GM21528 (cell line): ENCODE measurements around the gene MAVS.

Source experiments
- ATAC-seq: cut with Tn5 transposase; IDR thresholded peaks from one replicate; pipeline ENCODE4 v1.9.1; 2021; ENCODE audit warnings: mild to moderate bottlenecking, moderate library complexity; ENCODE audit not compliant: unreplicated experiment, low FRiP score

Gene MAVS

DNA sequence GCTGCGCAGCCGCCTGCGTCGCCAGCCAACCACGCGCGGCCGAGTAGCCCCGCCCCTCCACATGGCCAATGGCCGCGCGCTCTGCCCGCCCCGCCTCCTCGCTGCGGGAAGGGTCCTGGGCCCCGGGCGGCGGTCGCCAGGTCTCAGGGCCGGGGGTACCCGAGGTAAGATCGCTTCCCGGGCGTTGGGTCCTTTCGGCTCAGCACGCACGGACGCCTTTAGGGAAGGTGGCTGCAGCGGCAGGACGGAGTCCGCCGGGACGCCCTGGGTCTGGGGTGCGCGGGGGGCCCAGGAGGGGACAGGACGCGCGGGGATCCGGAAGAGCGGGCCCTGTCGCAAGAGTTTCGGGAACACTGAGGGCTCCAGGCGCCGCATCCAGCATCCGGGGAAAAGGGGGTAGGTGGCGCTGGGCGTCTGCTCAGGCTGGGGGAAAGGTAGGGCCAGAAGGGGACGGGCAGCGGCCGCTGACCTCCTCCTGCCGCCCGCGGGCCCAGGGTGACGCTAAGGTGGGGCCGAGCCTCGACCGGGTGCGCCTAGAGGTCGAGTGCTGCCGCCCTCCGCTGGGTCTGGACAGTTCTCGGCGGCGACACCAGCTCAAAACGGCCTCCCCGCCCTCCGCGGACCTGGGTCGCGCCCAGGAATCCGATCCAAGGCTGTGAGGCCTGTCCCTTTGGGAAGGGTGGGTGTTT is at the start of gene MAVS:
Gene MAVS (plus strand): TSS at position 95 of the 689 bp plus-strand sequence. CDS start 7,791 bp downstream, outside the sequence.
- peak; percentile 89 for ATAC-seq

DNA sequence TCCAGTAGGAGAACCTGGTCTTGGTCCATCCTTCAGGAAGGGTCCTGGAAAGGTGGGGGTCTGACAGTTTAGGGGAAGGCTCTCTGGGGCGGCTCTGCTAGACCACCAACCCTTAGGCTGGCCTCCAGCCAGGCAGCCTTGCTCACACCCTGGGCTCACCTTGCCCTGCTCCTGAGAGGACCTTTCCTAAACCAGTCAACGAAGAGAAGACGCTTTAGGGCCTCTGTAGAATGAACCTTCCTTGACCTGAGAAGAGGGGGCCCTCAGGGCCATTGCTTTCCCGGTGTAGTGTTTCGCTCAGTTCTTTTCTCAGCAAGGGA is 49.4 kb upstream of the MAVS start:
- no peak for ATAC-seq

DNA sequence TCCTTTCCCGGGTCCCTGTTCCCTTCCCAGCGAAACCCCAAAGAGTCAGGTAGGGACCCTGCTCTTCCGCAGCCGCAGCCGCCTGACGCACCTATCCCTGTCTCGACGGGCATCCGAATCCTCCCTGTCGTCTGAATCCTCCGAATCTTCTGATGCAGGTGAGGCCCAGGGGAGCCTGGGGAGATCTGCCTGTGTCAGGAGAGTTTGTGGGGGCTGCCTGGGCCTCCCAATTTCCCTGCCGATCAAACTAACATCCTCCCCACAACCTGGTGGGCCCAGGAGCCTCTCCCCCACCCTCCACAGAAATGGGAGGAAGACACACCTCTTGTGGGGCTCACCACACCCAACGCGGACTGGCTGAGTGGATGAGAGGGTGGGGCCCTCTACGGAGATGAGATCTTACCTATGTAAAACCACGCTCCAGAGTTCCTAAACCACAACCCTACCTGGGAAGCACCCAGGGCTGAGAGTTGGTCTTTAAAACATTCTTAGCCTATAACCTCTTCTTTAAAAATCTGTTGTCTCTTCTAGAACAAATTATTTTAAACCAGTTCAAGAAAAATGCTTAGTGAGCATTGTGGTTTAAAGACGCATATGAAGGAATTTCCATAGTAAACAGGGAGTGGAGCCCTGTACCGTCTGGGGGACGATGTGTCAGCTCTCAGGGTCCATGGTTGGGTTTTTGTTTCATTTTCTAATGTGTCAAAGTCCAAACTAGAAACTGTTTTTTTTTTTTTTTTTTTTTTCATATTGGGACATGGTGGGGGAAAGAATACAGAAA is 48.9 kb upstream of the MAVS start:
- ATAC-seq: no peak

DNA sequence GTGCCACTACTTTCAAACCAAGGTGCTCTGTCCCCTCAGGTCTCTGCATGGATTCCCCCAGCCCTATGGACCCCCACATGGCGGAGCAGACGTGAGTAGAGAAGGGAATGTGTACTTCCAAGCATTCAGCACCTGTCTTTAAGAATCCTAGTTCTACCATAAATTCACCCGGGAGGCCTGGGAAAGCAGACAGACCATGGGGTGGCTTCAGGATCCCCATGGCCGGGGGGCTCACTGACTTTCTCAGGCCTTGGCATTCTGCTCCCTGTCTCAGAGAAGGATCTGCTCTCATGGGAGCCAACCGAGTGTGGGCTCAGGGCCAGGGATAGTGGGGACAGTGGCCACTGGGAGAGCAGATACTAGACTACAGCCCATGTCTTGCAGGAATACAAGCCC is 48.3 kb upstream of the MAVS start:
- ATAC-seq: no peak

DNA sequence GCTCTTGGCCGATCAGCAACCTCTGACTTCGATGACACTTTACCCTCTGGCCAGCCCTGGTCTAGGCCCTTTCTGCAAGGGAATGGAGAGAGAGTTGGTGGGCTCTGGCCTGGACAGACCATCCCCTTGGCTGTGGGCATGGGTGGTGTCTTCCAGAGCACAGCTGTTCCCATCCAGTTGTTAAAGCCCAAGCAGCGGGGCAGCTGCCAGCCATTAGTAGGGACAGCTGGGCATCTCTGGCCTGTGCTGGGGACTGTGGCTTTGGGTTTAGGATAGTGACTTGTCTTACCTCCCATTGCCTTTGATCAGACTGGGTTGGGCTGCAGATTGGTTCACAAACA is 47.8 kb upstream of the MAVS start:
- no peak for ATAC-seq

DNA sequence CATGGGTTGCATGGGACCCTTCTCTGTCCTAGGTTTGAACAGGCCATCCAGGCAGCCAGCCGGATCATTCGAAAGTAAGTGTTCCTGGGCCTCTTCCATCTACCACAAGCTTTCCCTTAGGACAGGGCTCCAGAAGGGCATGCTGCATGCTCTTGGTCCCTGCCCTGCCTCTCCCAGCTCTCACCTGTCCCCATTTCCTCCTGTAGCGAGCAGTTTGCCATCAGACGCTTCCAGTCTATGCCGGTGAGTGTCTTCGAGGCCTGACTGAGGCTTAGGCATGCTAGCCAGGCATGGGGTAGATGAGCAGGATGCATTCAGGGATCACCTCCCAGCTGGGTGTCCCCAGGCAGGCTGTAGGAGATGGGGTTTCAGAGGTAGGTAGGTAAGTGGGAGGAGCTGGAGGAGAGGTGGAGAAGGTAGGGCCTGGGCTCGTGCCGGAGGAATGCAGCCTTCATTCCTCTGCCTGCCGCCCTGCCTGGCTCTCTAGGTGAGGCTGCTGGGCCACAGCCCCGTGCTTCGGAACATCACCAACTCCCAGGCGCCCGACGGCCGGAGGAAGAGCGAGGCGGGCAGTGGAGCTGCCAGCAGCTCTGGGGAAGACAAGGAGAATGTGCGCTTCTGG is 46.3 kb upstream of the MAVS start:
- no peak for ATAC-seq

DNA sequence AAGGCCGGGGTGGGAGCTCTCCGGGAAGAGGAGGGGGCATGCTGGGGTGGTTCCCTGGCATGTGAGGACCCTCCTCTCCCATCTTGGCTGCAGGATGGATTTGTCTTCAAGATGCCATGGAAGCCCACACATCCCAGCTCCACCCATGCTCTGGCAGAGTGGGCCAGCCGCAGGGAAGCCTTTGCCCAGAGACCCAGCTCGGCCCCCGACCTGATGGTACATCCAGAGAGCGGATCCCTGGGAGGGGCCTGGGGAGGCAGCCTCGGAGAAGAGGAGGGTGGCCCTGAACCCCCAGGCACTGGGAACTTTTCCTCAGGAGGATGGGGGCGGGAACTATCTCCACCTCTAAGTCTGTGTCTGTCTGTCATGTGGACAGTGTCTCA is 45.8 kb upstream of the MAVS start:
- no peak for ATAC-seq

DNA sequence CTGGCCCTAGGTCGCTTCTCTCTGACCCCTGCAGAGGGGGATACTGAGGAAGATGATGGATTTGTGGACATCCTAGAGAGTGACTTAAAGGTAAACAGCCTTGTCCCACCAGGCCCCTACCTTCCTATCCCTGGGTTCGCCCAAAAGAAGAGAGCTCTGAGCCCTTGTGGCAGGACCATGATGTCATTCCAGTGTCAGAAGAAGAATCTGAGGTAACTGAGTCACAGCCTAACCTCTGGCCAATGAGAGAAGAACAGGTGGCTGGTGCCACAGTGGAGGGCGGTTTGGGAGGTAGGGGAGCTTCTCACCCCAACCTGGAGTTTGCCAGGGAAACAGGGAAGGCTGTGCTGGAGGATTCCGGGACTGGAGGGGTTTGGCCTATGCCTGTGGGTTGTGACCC is 45.3 kb upstream of the MAVS start:
- no peak for ATAC-seq

DNA sequence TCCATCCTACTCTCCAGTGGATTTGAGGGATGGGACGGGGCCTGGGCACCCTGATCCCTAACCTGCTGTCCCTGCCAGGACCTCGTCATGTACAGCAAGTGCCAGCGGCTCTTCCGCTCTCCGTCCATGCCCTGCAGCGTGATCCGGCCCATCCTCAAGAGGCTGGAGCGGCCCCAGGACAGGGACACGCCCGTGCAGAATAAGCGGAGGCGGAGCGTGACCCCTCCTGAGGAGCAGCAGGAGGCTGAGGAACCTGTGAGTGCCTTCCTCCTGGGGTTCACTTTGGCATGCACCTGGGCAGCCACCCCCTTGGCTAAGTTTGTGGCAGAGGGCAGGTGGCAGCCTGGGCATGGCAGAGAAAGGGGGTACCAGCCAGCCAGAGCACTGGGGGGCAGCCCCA is 44.8 kb upstream of the MAVS start:
- ATAC-seq: no peak

DNA sequence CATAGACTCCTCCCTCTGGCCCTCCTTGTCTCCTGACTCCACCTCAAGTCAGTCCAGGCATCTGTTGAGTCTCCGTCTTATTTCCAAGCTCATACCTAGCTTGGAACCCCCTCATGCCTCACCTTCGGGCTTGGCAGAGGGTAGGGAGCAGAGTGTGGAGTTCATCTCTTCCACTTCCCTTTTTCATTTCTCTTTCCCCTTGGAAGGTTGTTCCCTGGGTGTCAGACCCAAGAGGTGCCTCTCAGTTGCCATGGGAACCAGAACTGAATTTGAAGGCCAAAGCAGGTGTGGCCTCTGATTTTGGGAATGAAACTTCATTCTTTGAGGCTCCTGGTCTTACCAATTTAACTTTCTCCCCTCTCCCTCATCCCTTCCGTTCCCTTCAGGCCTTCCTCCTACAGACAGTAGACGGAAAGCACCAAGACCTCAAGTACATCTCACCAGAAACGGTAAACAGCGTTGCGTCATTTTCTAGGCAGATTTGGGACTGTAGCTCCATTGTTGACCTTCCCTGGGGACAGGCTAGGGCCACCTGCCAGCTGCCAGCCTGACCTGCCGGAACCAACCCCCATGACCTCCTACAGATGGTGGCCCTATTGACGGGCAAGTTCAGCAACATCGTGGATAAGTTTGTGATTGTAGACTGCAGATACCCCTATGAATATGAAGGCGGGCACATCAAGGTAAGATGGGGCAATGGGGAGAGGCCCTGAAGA is 44.0 kb upstream of the MAVS start:
- no peak for ATAC-seq

DNA sequence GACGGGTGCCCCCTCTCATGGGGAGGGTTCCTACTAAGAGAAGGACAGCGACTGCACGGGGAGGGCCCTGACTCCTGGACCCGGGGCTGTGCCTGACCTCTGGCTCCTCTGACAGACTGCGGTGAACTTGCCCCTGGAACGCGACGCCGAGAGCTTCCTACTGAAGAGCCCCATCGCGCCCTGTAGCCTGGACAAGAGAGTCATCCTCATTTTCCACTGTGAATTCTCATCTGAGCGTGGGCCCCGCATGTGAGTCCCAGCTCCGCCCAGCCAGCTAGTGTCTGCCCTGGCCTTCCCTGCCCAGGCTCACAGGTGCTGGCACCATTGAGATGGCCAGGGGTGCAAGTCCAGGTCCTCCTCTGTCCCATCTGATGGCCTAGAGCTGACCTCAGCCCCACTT is 43.3 kb upstream of the MAVS start:
- no peak for ATAC-seq

DNA sequence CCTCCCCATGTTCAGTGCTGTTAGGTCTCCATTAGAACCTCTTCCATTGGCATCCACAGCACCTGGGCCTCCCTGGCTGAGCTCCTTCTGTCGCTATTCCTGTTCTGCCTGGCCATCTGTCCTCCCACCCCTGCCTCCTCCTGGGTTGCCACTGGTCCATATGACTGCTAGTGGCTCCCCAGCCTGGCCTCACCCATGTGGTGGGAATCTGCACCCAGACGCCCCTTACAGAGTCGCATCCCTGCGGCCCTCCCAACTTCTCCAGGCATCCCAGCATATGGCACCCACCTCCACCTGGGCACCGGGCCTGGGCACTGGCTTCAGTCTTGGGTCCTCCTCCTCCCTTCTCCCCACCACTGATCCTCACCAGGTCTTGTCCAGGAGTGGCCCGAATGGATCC is 42.8 kb upstream of the MAVS start:
- no peak for ATAC-seq

DNA sequence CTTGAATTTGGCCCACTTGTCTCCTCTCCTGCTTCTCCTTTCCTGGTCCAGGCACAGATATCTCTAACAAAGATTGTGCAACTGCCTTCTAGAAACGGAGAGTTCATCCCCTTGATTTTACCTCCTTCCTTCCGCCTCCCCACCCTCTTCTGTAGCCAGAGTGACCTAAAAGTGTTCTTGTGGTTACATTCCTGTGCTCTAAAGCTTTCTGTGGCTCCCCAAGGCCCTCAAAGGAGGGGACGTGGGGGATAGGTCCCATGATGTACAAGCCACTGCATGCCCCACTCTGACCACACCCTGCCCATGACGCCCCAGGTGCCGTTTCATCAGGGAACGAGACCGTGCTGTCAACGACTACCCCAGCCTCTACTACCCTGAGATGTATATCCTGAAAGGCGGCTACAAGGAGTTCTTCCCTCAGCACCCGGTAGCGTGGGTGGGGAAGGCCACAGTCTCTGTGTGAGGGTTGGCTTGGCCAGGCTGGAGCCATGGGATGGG is 42.3 kb upstream of the MAVS start:
- ATAC-seq: no peak

DNA sequence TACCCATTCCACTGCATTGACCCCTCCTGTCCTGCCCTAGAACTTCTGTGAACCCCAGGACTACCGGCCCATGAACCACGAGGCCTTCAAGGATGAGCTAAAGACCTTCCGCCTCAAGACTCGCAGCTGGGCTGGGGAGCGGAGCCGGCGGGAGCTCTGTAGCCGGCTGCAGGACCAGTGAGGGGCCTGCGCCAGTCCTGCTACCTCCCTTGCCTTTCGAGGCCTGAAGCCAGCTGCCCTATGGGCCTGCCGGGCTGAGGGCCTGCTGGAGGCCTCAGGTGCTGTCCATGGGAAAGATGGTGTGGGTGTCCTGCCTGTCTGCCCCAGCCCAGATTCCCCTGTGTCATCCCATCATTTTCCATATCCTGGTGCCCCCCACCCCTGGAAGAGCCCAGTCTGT is 41.9 kb upstream of the MAVS start:
- no peak for ATAC-seq

DNA sequence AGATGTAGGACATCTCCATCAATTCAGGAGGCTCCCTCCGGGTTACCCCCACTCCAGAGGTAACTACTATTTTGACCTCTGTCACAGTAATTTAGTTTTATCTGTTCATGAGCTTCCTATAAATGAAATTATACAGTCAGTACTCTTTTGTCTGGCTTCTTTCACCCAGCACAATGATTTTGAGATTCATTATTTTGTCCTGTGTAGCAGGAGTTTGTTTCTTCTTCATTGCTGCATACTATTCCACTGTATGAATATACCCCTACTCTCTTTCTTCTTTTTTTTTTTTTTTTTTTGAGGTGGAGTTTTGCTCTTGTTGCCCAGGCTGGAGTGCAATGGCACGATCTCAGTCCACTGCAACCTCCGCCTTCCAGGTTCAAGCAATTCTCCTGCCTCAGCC is 38.1 kb upstream of the MAVS start:
- ATAC-seq: no peak

DNA sequence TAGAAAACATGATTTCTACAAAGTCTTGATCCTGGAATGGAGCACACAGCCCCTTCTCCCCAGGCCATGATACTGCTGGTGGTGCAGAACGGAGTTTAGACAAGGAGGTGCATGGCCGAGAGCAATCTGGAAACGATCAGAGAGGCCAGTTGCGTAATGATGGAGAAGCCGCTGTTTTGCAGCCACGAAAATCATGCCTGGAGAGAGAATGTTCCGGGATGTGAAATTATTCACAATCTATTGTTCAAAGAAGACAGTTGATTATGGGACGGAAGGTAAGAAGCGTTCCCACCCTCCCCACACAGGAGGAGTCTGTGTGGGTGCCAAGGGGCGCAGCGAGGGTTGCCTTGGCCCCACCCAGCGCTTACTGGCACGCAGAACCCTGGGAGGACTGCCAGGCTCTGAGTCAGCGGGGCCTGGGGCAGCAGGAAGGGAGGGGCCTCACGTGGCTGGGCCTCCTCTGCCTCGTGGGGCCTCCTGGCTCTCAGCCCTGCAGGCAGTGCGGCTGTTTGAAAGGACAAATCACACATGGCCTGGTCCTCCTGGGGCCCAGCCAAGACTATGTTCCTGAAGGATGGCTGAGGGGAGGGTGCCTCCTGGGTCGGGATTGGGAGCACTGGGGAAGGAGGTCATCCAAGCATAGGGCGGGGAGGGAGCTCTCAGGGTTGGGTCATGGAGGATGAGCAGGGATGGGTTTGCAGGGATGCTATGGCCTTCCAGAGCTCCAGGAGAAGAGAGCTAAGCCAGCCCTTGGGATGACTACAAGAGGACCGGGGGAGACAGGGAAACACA is 35.0 kb upstream of the MAVS start:
- no peak for ATAC-seq

DNA sequence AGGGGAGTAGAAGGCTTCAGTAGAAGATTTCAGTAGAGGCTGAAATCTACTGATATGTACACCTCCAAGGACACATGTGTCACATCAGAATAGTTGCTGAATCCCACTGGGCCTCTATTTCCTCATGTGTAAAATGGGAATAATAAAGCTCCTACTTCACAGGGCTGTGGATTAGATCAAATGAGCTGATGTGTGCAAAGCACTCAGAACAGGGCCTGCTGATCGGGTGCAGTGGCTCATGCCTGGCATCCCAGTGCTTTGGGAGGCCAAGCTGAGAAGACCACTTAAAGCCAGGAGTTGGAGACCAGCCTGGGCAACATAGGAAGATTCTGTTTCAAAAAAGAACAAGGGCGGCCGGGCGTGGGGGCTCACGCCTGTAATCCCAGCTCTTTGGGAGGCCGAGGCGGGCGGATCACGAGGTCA is 34.4 kb upstream of the MAVS start:
- ATAC-seq: no peak

DNA sequence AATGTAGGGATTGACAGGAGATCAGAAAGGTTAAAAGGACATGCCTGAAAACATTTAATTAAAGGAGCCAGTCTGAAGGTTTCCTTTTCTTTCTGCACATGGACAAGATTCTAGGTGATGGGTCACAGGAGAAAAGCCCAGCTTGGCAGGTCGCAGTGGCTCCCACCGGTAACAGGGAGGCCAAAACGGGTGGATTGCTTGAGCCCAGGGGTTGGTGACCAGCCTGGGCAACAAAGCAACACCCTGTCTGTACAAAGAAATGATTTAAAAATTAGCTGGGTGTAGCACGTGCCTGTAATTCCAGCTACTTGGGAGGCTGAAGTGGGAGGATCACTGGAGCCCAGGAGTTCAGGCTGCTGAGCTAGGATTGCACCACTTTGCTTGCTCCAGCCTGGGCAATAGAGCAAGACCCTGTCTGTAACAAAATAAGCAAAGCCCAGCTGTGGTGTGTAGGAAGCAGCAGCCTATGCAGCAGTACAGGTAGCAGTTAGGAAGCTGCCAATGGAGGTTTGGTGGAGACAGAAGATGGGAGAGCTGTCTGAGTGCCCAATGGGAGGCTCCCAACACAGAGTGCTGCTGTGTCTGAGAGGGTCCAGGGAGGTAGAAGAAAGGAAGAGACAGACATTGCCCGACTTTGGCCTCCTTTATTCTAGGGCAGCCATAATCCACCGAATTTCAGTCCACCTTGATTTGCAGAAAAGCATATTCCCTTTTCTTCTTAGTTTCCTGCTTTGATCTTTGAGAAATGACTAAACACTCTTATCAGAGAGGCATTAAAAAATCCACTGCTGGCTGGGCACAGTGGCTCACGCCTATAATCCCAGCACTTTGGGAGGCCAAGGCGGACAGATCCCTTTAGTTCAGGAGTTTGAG is 33.4 kb upstream of the MAVS start:
- ATAC-seq: no peak

DNA sequence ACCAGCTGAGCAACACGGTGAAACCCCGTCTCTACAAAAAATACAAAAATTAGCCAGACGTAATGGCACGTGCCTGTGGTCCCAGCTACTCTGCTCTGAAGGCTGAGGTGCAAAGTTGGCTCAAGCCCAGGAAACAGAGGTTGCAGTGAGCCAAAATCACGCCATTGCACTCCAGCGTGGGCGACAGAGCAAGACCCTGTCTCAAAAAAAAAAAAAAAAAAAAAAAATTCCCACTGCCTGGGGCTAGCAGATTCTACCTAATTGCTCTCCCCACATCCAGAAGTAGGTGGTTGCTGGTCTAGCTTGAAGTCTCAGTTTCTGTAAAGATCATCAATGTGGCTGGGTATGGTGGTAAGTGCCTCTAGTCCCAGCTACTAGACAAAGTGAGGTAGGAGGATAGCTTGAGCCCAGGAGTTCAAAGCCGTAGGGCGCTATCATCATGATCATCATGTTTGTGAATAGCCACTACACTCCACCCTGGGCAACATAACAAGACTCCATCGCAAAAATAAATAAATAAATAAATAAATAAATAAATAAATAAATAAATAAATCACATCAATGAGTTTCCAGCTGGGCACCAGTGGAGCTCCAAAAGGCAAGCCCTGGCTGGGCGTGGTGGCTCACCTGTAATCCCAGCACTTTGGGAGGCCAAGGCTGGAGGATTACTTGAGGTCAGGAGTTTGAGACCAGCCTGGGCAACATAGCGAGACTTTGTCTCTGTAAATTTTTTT is 32.6 kb upstream of the MAVS start:
- ATAC-seq: no peak
